ENCODE measurements around the gene SGK1.

The SGK1 gene

GRCh38 chr6:134317471-134318131 is at the start of gene SGK1:
Gene SGK1 (minus strand): TSS chr6:134318112. CDS start chr6:134317460, 652 bp downstream.
- no peak for DNase-seq (ENCODE audit: low read depth)

GRCh38 chr6:134363323-134364039 is 45.6 kb upstream of the SGK1 start:
- no peak for DNase-seq (ENCODE audit: low read depth)

- no peak for DNase-seq (ENCODE audit: low read depth)
These were observed 43.1 kb upstream of the SGK1 start for GRCh38 chr6:134361011-134361410.

GRCh38 chr6:134359302-134359701 is 41.4 kb upstream of the SGK1 start:
- DNase-seq (ENCODE audit: low read depth): no peak

GRCh38 chr6:134358320-134358719 is 40.4 kb upstream of the SGK1 start:
- DNase-seq (ENCODE audit: low read depth): no peak

GRCh38 chr6:134357022-134357487 is 39.1 kb upstream of the SGK1 start:
- DNase-seq (ENCODE audit: low read depth): no peak

- no peak for DNase-seq (ENCODE audit: low read depth)
These were observed 38.5 kb upstream of the SGK1 start for GRCh38 chr6:134356405-134356804.

GRCh38 chr6:134352786-134353480 is 35.0 kb upstream of the SGK1 start:
- no peak for DNase-seq (ENCODE audit: low read depth)

GRCh38 chr6:134351615-134352474 is 33.9 kb upstream of the SGK1 start:
- no peak for DNase-seq (ENCODE audit: low read depth)

- no peak for DNase-seq (ENCODE audit: low read depth)
These were observed 30.2 kb upstream of the SGK1 start for GRCh38 chr6:134347885-134348805.

- DNase-seq (ENCODE audit: low read depth): no peak
These were observed 29.1 kb upstream of the SGK1 start for GRCh38 chr6:134346932-134347545.

- no peak for DNase-seq (ENCODE audit: low read depth)
These were observed 27.9 kb upstream of the SGK1 start for GRCh38 chr6:134345789-134346188.

GRCh38 chr6:134343066-134343465 is 25.2 kb upstream of the SGK1 start:
- DNase-seq (ENCODE audit: low read depth): no peak

GRCh38 chr6:134341999-134342567 is 24.2 kb upstream of the SGK1 start:
- DNase-seq (ENCODE audit: low read depth): no peak

GRCh38 chr6:134340179-134340975 is 22.5 kb upstream of the SGK1 start:
- DNase-seq (ENCODE audit: low read depth): no peak

GRCh38 chr6:134339216-134339615 is 21.3 kb upstream of the SGK1 start:
- DNase-seq (ENCODE audit: low read depth): no peak

GRCh38 chr6:134331256-134331655 is 13.3 kb upstream of the SGK1 start:
- no peak for DNase-seq (ENCODE audit: low read depth)

GRCh38 chr6:134330555-134330954 is 12.6 kb upstream of the SGK1 start:
- DNase-seq (ENCODE audit: low read depth): no peak

- no peak for DNase-seq (ENCODE audit: low read depth)
These were observed 10.9 kb upstream of the SGK1 start for GRCh38 chr6:134328792-134329191.
